ENCODE results near the gene GALE. TPM values are rescaled to one million over a fixed set of nuclear protein-coding genes. Genes with fewer than 3 reads are reported as not detected.

GALE gene
- polyA plus RNA-seq, 1 donor (not counting 4 experiments of a cell fraction or from before 2014, with no cell fraction given) = 52.8 TPM

GRCh38 chr1:23824711-23825075, 24.1 kb upstream of the GALE start:
- Histone ChIP-seq H3K4me2 (ENCODE audit: control insufficient read depth, extremely low read depth, insufficient read depth, low read depth, low read length) (peak overlapping the region; percentile 100), H3K9me1 (ENCODE audit: control insufficient read depth, extremely low read depth, insufficient read depth, low read length) (no peaks in the 10 kb centered on the region), H3K4me3 (ENCODE audit: control insufficient read depth in 2 of 3, extremely low read depth in 1 of 3, insufficient read depth in 2 of 3, low read depth in 1 of 3, low read length in 3 of 3) (peak overlapping the region; percentile 77 to 98 (median 89)), H3K79me2 (ENCODE audit: control insufficient read depth, insufficient read depth, low read length) (peaks cover 6% of the 10 kb centered on the region), H3K9ac (ENCODE audit: control insufficient read depth, extremely low read depth, insufficient read depth, low read length) (peak overlapping the region; percentile 96), H4K20me1 (ENCODE audit: control insufficient read depth, extremely low read depth, insufficient read depth, low read length) (no peaks in the 10 kb centered on the region), H2AFZ (ENCODE audit: control insufficient read depth, low read length) (peak overlapping the region; percentile 96), H3K4me1 (ENCODE audit: control insufficient read depth, extremely low read depth, insufficient read depth, low read length) (peaks cover 3% of the 10 kb centered on the region), H3K27ac (ENCODE audit: control insufficient read depth, insufficient read depth, low read length) (peak overlapping the region; percentile 87), H3K9me3 (ENCODE audit: control insufficient read depth, low read depth, low read length) (no peaks in the 10 kb centered on the region), H3K36me3 (ENCODE audit: control insufficient read depth in 2 of 2, extremely low read depth in 1 of 2, insufficient read depth in 2 of 2, low read length in 2 of 2) (no peaks in the 10 kb centered on the region), H3K27me3 (ENCODE audit: control insufficient read depth, extremely low read depth, insufficient read depth, low read length) (no peaks in the 10 kb centered on the region)
- dilution Hi-C loops (cut with MboI; ENCODE audit: extremely low pct_ligation_motif_present, low sequenced_read_pairs) = no loop called here
- no peak for TF ChIP-seq CTCF (optimal IDR thresholded peaks at IDR 0.05 in 1 of 3, IDR thresholded peaks at IDR 0.05 in 1 of 3, conservative IDR thresholded peaks at IDR 0.05 in 1 of 3; ENCODE audit: extremely low read depth in 1 of 3, insufficient read depth in 2 of 3, low read length in 3 of 3)
- TF ChIP-seq EZH2 (IDR thresholded peaks at IDR 0.05; ENCODE audit: low read length) = no peak
- FAIRE-seq = peak; percentile 29
- DNase-seq (ENCODE audit: low read depth, low spot score) = no peak

- no peak overlapping the region for H3K9ac ChIP-seq (ENCODE audit: control insufficient read depth, extremely low read depth, insufficient read depth, low read length)
- no peaks in the 10 kb centered on the region for H4K20me1 ChIP-seq (ENCODE audit: control insufficient read depth, extremely low read depth, insufficient read depth, low read length)
Measured at GRCh38 chr1:23823767-23824166, 23.2 kb upstream of the GALE start.

More at GRCh38 chr1:23823767-23824166, 23.2 kb upstream of the GALE start:
- Histone ChIP-seq H3K27me3 (ENCODE audit: control insufficient read depth, extremely low read depth, insufficient read depth, low read length) (no peaks in the 10 kb centered on the region), H3K4me3 (ENCODE audit: control insufficient read depth in 2 of 3, extremely low read depth in 1 of 3, insufficient read depth in 2 of 3, low read depth in 1 of 3, low read length in 3 of 3) (no peak overlapping the region), H3K9me1 (ENCODE audit: control insufficient read depth, extremely low read depth, insufficient read depth, low read length) (no peaks in the 10 kb centered on the region), H3K79me2 (ENCODE audit: control insufficient read depth, insufficient read depth, low read length) (peaks cover 6% of the 10 kb centered on the region), H3K9me3 (ENCODE audit: control insufficient read depth, low read depth, low read length) (no peaks in the 10 kb centered on the region), H3K27ac (ENCODE audit: control insufficient read depth, insufficient read depth, low read length) (no peak overlapping the region), H3K4me1 (ENCODE audit: control insufficient read depth, extremely low read depth, insufficient read depth, low read length) (peaks cover 3% of the 10 kb centered on the region), H3K36me3 (ENCODE audit: control insufficient read depth in 2 of 2, extremely low read depth in 1 of 2, insufficient read depth in 2 of 2, low read length in 2 of 2) (no peaks in the 10 kb centered on the region), H2AFZ (ENCODE audit: control insufficient read depth, low read length) (no peak overlapping the region), H3K4me2 (ENCODE audit: control insufficient read depth, extremely low read depth, insufficient read depth, low read depth, low read length) (peak overlapping the region; percentile 100)
- FAIRE-seq (peak; percentile 49), DNase-seq (ENCODE audit: low read depth, low spot score) (no peak)
- dilution Hi-C loops (cut with MboI; ENCODE audit: extremely low pct_ligation_motif_present, low sequenced_read_pairs) = no loop called here
- TF ChIP-seq EZH2 (IDR thresholded peaks at IDR 0.05; ENCODE audit: low read length) (no peak), CTCF (optimal IDR thresholded peaks at IDR 0.05 in 1 of 3, IDR thresholded peaks at IDR 0.05 in 1 of 3, conservative IDR thresholded peaks at IDR 0.05 in 1 of 3; ENCODE audit: extremely low read depth in 1 of 3, insufficient read depth in 2 of 3, low read length in 3 of 3) (no peak)

Data from keratinocyte (primary cell).